ENCODE data around the gene GZMH.

The GZMH gene

GRCh38 chr14:24612196-24612595 is 2.7 kb upstream of the GZMH start:
- no peak overlapping the region for H3K4me3 ChIP-seq (ENCODE audit: low read length)
- no peak for DNase-seq (ENCODE audit: low read depth)
- TF ChIP-seq CTCF (conservative IDR thresholded peaks at IDR 0.05; ENCODE audit: low read length) = no peak

DNA sequence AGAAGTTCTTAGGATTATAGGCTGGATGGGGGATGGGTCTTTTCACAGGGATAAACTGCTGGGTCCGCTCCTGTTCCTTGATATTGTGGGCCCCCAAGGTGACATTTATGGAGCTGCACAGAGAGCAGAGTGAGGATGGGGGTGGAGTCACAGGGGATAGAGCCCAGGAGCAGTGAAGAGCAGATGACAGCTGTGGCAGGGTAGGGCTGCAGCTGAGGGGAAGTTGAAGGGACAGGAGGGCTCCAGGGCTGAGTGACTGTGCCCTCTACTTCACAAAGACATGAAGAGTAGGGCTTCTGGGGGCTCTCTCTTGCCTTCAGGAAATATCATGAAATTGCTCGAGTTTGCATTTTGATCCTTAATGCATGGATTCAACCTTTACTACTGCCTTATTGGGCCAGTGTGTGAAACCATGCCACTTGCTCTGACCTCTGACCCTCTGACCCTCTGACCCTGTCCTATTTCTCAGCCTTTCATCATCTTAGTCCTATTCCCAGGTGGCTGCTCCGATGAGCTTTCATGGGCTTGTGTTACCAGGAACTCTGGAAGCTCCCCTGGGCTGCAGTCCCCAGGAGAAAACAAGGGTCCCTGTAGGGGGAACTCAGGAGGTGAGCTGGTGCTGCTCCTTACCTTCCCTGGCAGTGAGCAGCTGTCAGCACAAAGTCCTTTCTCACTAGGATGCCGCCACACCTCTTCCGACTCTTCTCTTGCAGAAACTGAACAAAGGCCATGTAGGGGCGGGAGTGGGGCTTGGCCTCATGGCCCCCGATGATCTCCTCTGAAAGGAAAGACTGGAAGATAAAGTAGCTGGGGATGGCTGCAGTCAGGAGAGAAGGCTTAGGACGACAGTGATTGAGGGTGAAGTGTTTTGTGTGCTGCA is 1.6 kb downstream of the GZMH start:
- no peak for TF ChIP-seq CTCF (conservative IDR thresholded peaks at IDR 0.05; ENCODE audit: low read length)
- no peak for DNase-seq (ENCODE audit: low read depth)
- H3K4me3 ChIP-seq (ENCODE audit: low read length) = no peak overlapping the region

DNA sequence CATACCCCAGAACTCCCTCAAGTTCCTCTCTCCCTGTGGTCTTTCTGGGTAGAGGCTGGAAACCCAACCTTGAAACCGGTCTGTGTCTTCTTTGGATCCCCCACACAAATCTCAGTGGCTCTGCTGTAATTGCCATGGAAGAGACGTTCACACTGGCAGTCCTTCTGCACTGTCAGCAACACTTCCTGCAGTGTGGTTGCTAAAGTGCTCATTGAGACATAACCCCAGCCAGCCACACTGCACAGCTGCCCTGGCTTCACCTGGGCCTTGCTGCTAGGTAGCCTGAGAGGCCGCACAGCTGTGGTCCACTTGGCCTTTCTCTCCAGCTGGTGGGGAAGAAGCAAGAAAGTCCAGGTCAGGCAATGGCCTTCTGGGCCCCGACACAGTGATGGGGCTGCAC is 2.4 kb downstream of the GZMH start:
- TF ChIP-seq CTCF (conservative IDR thresholded peaks at IDR 0.05; ENCODE audit: low read length) = no peak
- no peak overlapping the region for H3K4me3 ChIP-seq (ENCODE audit: low read length)
- DNase-seq (ENCODE audit: low read depth) = no peak

DNA sequence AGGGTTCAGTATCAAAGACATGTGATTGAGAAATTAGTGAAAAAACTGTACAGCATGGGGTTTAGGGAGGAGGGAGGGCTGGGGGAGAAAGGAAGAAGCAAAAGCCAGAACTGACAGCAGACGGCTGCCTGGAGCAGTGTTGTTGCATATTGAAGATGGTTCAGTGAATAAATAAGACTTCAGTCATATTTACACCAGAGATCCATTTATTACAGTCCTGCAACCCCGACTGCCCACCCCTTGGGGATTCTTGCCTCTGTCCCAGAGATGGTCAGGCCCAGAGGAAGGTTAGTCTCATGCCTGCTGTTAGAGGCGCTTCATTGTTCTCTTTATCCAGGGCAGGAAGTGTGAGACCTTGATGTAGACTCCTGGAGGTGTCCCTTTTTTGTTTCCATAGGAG is 3.2 kb downstream of the GZMH start:
- no peak for TF ChIP-seq CTCF (conservative IDR thresholded peaks at IDR 0.05; ENCODE audit: low read length)
- no peak overlapping the region for H3K4me3 ChIP-seq (ENCODE audit: low read length)
- DNase-seq (ENCODE audit: low read depth) = no peak

DNA sequence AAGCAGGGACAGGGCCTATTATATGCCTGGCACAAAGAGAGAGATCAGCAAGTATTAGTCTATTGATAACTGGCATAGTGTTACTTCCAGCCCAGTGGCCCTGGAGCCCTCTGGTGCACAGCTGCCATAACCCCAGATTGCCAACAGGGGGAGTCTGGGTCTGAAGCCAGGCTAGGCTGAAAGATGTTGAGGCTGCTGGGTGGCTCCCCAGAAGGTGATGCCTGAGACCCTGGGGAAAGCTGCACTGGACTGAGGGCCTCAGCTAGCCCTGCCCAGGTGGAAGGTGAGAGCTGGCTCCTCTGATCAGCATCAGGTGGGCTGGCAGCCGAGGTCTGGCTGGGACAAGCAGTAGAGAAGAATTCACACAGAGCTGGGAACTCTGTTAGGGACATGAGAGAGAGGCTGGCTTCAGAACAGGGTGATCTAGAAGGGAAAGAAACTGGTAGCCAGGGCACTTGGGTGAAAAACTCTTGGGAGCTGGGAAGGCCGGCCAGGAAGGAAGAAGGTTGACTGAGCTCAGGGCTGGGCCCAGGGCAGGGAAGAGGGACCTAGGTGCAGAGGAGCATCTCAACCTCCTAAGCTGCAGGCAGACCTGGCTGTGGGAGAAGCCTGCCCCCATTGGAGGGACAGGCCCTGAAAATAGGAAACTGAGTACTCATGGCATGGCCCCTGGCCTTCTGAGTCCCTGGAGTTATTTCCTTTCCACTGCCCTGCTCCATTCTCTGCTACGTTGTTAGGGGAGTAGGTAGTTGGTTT is 3.9 kb downstream of the GZMH start:
- TF ChIP-seq CTCF (conservative IDR thresholded peaks at IDR 0.05; ENCODE audit: low read length) = peak; percentile 46
- H3K4me3 ChIP-seq (ENCODE audit: low read length) = no peak overlapping the region
- peak; percentile 3 for DNase-seq (ENCODE audit: low read depth)

- TF ChIP-seq CTCF (conservative IDR thresholded peaks at IDR 0.05; ENCODE audit: low read length) = no peak
- no peak overlapping the region for H3K4me3 ChIP-seq (ENCODE audit: low read length)
- no peak for DNase-seq (ENCODE audit: low read depth)
These were observed 12.1 kb downstream of the GZMH start for GRCh38 chr14:24597403-24597802.
